HCT116 (cell line): Measurements from ENCODE around the gene DOCK1.

ENCODE experiments used
- CEBPB ChIP-seq: IDR thresholded peaks from 2 replicates; pipeline ENCODE4 v1.6.1; 2012; ENCODE audit warnings: low read depth
- EZH2 ChIP-seq: fragments of 200-600 bp; sonication (generic); IDR thresholded peaks from 2 replicates; pipeline ENCODE4 v1.6.1; 2017; ENCODE audit warnings: antibody characterized with exemption, mixed run types
- POLR2A ChIP-seq: IDR thresholded peaks from 2 replicates; pipeline ENCODE4 v1.7.0; 2011; ENCODE audit warnings: borderline replicate concordance; ENCODE audit not compliant: insufficient read depth, insufficient read length; ENCODE audit errors: extremely low read depth
- POLR2AphosphoS5 ChIP-seq: IDR thresholded peaks from 2 replicates; pipeline ENCODE4 v1.6.1; 2011; ENCODE audit warnings: mild to moderate bottlenecking, low read depth, low read length, moderate library complexity
- YY1 ChIP-seq: IDR thresholded peaks from 2 replicates; pipeline ENCODE4 v1.6.1; 2011; ENCODE audit warnings: low read length, low read depth, moderate library complexity, mild to moderate bottlenecking; ENCODE audit not compliant: insufficient replicate concordance; ENCODE audit errors: extremely low read depth
- TF ChIP-seq, protein P1 (sequence below): IDR thresholded peaks from 2 replicates; pipeline ENCODE4 v1.6.1; 2012
- TF ChIP-seq, protein P2 (sequence below): IDR thresholded peaks from 2 replicates; pipeline ENCODE4 v1.6.1; 2011; ENCODE audit warnings: mild to moderate bottlenecking, low read length, moderate library complexity; ENCODE audit not compliant: insufficient replicate concordance; ENCODE audit errors: extremely low read depth
- TF ChIP-seq, protein P3 (sequence below): IDR thresholded peaks from 2 replicates; pipeline ENCODE4 v1.6.1; 2012; ENCODE audit warnings: low read depth
- TF ChIP-seq, protein P4 (sequence below), 3 experiments: fragments of 200-600 bp in 1 of 3; sonication (generic) in 1 of 3; IDR thresholded peaks in 2 of 3; conservative IDR thresholded peaks in 1 of 3; 2 replicates each; pipeline ENCODE4 v1.5.1; 2012 to 2017; ENCODE audit warnings: low read depth in 2 of 3, low read length in 2 of 3, antibody characterized with exemption in 1 of 3, borderline replicate concordance in 1 of 3, control low read depth in 1 of 3, mild to moderate bottlenecking in 1 of 3, mixed read lengths in 1 of 3, mixed run types in 1 of 3, moderate library complexity in 1 of 3; ENCODE audit not compliant: insufficient read depth in 1 of 3

DNA sequence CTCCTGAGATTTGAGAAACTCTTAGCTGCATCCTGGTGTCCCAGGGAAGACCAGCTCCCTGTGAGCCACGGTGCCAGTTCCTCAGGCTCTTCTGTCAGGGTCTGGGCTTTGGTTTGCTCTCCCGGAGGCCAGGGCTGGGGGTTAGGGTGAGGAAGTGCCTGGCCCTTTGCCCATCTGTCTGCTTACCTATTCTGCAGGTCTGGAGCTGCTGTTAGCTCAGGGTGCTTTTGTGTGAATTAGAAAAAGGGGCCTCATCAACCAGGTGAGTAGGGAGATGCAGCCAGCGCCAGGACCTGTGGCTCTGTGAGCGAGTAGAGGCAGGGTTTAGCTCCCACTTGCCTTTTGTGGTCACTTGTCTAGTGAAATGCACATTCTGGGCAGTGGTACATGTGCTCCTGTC is 109.4 kb downstream of the DOCK1 start:
- TF ChIP-seq, protein P1, sequence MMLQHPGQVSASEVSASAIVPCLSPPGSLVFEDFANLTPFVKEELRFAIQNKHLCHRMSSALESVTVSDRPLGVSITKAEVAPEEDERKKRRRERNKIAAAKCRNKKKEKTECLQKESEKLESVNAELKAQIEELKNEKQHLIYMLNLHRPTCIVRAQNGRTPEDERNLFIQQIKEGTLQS: no peak
- no peak for TF ChIP-seq EZH2
- TF ChIP-seq, protein P2, sequence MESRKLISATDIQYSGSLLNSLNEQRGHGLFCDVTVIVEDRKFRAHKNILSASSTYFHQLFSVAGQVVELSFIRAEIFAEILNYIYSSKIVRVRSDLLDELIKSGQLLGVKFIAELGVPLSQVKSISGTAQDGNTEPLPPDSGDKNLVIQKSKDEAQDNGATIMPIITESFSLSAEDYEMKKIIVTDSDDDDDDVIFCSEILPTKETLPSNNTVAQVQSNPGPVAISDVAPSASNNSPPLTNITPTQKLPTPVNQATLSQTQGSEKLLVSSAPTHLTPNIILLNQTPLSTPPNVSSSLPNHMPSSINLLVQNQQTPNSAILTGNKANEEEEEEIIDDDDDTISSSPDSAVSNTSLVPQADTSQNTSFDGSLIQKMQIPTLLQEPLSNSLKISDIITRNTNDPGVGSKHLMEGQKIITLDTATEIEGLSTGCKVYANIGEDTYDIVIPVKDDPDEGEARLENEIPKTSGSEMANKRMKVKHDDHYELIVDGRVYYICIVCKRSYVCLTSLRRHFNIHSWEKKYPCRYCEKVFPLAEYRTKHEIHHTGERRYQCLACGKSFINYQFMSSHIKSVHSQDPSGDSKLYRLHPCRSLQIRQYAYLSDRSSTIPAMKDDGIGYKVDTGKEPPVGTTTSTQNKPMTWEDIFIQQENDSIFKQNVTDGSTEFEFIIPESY: no peak
- TF ChIP-seq, protein P3, sequence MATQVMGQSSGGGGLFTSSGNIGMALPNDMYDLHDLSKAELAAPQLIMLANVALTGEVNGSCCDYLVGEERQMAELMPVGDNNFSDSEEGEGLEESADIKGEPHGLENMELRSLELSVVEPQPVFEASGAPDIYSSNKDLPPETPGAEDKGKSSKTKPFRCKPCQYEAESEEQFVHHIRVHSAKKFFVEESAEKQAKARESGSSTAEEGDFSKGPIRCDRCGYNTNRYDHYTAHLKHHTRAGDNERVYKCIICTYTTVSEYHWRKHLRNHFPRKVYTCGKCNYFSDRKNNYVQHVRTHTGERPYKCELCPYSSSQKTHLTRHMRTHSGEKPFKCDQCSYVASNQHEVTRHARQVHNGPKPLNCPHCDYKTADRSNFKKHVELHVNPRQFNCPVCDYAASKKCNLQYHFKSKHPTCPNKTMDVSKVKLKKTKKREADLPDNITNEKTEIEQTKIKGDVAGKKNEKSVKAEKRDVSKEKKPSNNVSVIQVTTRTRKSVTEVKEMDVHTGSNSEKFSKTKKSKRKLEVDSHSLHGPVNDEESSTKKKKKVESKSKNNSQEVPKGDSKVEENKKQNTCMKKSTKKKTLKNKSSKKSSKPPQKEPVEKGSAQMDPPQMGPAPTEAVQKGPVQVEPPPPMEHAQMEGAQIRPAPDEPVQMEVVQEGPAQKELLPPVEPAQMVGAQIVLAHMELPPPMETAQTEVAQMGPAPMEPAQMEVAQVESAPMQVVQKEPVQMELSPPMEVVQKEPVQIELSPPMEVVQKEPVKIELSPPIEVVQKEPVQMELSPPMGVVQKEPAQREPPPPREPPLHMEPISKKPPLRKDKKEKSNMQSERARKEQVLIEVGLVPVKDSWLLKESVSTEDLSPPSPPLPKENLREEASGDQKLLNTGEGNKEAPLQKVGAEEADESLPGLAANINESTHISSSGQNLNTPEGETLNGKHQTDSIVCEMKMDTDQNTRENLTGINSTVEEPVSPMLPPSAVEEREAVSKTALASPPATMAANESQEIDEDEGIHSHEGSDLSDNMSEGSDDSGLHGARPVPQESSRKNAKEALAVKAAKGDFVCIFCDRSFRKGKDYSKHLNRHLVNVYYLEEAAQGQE: no peak
- TF ChIP-seq, protein P4, sequence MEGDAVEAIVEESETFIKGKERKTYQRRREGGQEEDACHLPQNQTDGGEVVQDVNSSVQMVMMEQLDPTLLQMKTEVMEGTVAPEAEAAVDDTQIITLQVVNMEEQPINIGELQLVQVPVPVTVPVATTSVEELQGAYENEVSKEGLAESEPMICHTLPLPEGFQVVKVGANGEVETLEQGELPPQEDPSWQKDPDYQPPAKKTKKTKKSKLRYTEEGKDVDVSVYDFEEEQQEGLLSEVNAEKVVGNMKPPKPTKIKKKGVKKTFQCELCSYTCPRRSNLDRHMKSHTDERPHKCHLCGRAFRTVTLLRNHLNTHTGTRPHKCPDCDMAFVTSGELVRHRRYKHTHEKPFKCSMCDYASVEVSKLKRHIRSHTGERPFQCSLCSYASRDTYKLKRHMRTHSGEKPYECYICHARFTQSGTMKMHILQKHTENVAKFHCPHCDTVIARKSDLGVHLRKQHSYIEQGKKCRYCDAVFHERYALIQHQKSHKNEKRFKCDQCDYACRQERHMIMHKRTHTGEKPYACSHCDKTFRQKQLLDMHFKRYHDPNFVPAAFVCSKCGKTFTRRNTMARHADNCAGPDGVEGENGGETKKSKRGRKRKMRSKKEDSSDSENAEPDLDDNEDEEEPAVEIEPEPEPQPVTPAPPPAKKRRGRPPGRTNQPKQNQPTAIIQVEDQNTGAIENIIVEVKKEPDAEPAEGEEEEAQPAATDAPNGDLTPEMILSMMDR (IDR thresholded peaks at IDR 0.05 in 2 of 3, conservative IDR thresholded peaks at IDR 0.05 in 1 of 3; ENCODE audit: borderline replicate concordance in 1 of 3, insufficient read depth in 1 of 3, low read depth in 2 of 3, low read length in 2 of 3): no peak
- TF ChIP-seq YY1: no peak
- no peak for TF ChIP-seq POLR2AphosphoS5
- no peak for TF ChIP-seq POLR2A
- TF ChIP-seq CEBPB: no peak
